HEK293 (cell line): Measurements from ENCODE around the gene PYGO1.

Source experiments
- CTCF ChIA-PET: fragments of 350-600 bp; formaldehyde crosslinking; extraction: SDS; loops from one replicate; lab custom pipeline; 2021; ENCODE audit warnings: antibody characterized with exemption; lab: Yijun Ruan, JAX
- POLR2A ChIA-PET: fragments of 300-600 bp; formaldehyde crosslinking; extraction: SDS; loops from one replicate; lab custom pipeline; 2020; ENCODE audit warnings: antibody characterized with exemption, inconsistent platforms; lab: Yijun Ruan, JAX
- H3K27ac ChIP-seq: fragments of 200-500 bp; sonication (Bioruptor generic); 2 replicates; pipeline ENCODE4 v1.5.1; 2014; ENCODE audit warnings: low read depth, low read length, control low read depth, inconsistent platforms; ENCODE audit errors: extremely low read depth
- H3K36me3 ChIP-seq, 2 experiments: fragments of 200-500 bp in 1 of 2; sonication (Bioruptor generic) in 1 of 2; 1 replicate in 1 of 2; 2 replicates in 1 of 2; pipeline ENCODE4 v1.5.1; 2014 to 2017; ENCODE audit warnings: inconsistent platforms in 2 of 2, low read length in 2 of 2; ENCODE audit not compliant: control insufficient read depth in 2 of 2, insufficient read depth in 1 of 2
- H3K4me1 ChIP-seq: fragments of 200-500 bp; sonication (Bioruptor generic); 2 replicates; pipeline ENCODE4 v1.5.1; 2014; ENCODE audit warnings: mild to moderate bottlenecking, low read length, inconsistent platforms; ENCODE audit not compliant: control insufficient read depth, insufficient read depth
- H3K4me3 ChIP-seq: 2 replicates; pipeline ENCODE4 v1.5.1; 2011; ENCODE audit warnings: low read depth, mild to moderate bottlenecking, control low read depth, low read length, moderate library complexity
- H3K9me3 ChIP-seq: fragments of 200-500 bp; sonication (Bioruptor generic); 2 replicates; pipeline ENCODE4 v1.5.1; 2014; ENCODE audit warnings: low read depth, low read length, inconsistent platforms; ENCODE audit not compliant: control insufficient read depth, insufficient read depth
- BCL11B ChIP-seq: fragments of 450-650 bp; formaldehyde crosslinking; IDR thresholded peaks from 2 replicates; pipeline ENCODE4 v1.5.1; 2016; ENCODE audit warnings: low read depth, missing biosample characterization, missing genetic modification characterization
- FEZF1 ChIP-seq: fragments of 450-650 bp; formaldehyde crosslinking; IDR thresholded peaks from 2 replicates; pipeline ENCODE4 v1.5.1; 2016; ENCODE audit warnings: missing biosample characterization, missing genetic modification characterization
- KLF10 ChIP-seq: fragments of 450-650 bp; IDR thresholded peaks from 2 replicates; pipeline ENCODE4 v1.5.1; 2018; ENCODE audit warnings: missing biosample characterization, mild to moderate bottlenecking, missing genetic modification characterization
- OSR2 ChIP-seq: fragments of 450-650 bp; formaldehyde crosslinking; IDR thresholded peaks from 2 replicates; pipeline ENCODE4 v1.5.1; 2016; ENCODE audit warnings: missing biosample characterization, missing genetic modification characterization
- SP2 ChIP-seq: fragments of 450-650 bp; formaldehyde crosslinking; IDR thresholded peaks from 2 replicates; pipeline ENCODE4 v1.5.1; 2016; ENCODE audit warnings: missing biosample characterization, missing genetic modification characterization
- ZBTB8A ChIP-seq: fragments of 450-650 bp; formaldehyde crosslinking; IDR thresholded peaks from 2 replicates; pipeline ENCODE4 v1.5.1; 2016; ENCODE audit warnings: missing biosample characterization, missing genetic modification characterization
- ZNF112 ChIP-seq: fragments of 450-650 bp; formaldehyde crosslinking; IDR thresholded peaks from 2 replicates; pipeline ENCODE4 v1.5.0; 2017; ENCODE audit warnings: missing biosample characterization, missing genetic modification characterization
- ZNF121 ChIP-seq: fragments of 450-650 bp; formaldehyde crosslinking; IDR thresholded peaks from 2 replicates; pipeline ENCODE4 v1.5.1; 2016; ENCODE audit warnings: missing biosample characterization, missing genetic modification characterization
- ZNF132 ChIP-seq: fragments of 450-650 bp; formaldehyde crosslinking; IDR thresholded peaks from 2 replicates; pipeline ENCODE4 v1.5.1; 2017; ENCODE audit warnings: missing biosample characterization, missing genetic modification characterization, borderline replicate concordance
- ZNF184 ChIP-seq: fragments of 450-650 bp; IDR thresholded peaks from 2 replicates; pipeline ENCODE4 v1.5.1; 2018; ENCODE audit warnings: missing biosample characterization, mild to moderate bottlenecking, missing genetic modification characterization
- ZNF2 ChIP-seq: fragments of 450-650 bp; formaldehyde crosslinking; IDR thresholded peaks from 2 replicates; pipeline ENCODE4 v1.5.1; 2016; ENCODE audit warnings: missing biosample characterization, missing genetic modification characterization
- ZNF223 ChIP-seq: fragments of 450-650 bp; formaldehyde crosslinking; IDR thresholded peaks from 2 replicates; pipeline ENCODE4 v1.5.1; 2016; ENCODE audit warnings: missing biosample characterization, missing genetic modification characterization
- ZNF311 ChIP-seq: fragments of 450-650 bp; formaldehyde crosslinking; IDR thresholded peaks from 2 replicates; pipeline ENCODE4 v1.5.1; 2017; ENCODE audit warnings: missing biosample characterization, missing genetic modification characterization, borderline replicate concordance
- ZNF341 ChIP-seq: fragments of 450-650 bp; formaldehyde crosslinking; IDR thresholded peaks from 2 replicates; pipeline ENCODE4; 2016; ENCODE audit warnings: low read depth, missing biosample characterization, missing genetic modification characterization
- ZNF423 ChIP-seq: fragments of 450-650 bp; formaldehyde crosslinking; IDR thresholded peaks from 2 replicates; pipeline ENCODE4 v1.5.1; 2016; ENCODE audit warnings: missing biosample characterization, missing genetic modification characterization
- ZNF530 ChIP-seq: fragments of 450-650 bp; formaldehyde crosslinking; IDR thresholded peaks from 2 replicates; pipeline ENCODE4 v1.5.1; 2016; ENCODE audit warnings: low read depth, missing biosample characterization, missing genetic modification characterization
- ZNF571 ChIP-seq: fragments of 450-650 bp; formaldehyde crosslinking; IDR thresholded peaks from 2 replicates; pipeline ENCODE4 v1.5.0; 2017; ENCODE audit warnings: missing biosample characterization, missing genetic modification characterization
- ZNF624 ChIP-seq: fragments of 450-650 bp; formaldehyde crosslinking; IDR thresholded peaks from 2 replicates; pipeline ENCODE4 v1.5.1; 2017; ENCODE audit warnings: missing biosample characterization, missing genetic modification characterization
- ZNF664 ChIP-seq: fragments of 450-650 bp; formaldehyde crosslinking; IDR thresholded peaks from 2 replicates; pipeline ENCODE4 v1.5.1; 2016; ENCODE audit warnings: missing biosample characterization, missing genetic modification characterization
- ZNF670 ChIP-seq: fragments of 450-650 bp; formaldehyde crosslinking; IDR thresholded peaks from 2 replicates; pipeline ENCODE4 v1.5.1; 2016; ENCODE audit warnings: missing biosample characterization, missing genetic modification characterization, low read depth
- ZNF701 ChIP-seq: fragments of 450-650 bp; formaldehyde crosslinking; IDR thresholded peaks from 2 replicates; pipeline ENCODE4 v1.5.1; 2016; ENCODE audit warnings: missing biosample characterization, missing genetic modification characterization
- ZSCAN23 ChIP-seq: fragments of 450-650 bp; formaldehyde crosslinking; IDR thresholded peaks from 2 replicates; pipeline ENCODE4 v1.5.1; 2016; ENCODE audit warnings: missing biosample characterization, missing genetic modification characterization
- ZSCAN30 ChIP-seq: fragments of 450-650 bp; IDR thresholded peaks from 2 replicates; pipeline ENCODE4 v1.5.1; 2018; ENCODE audit warnings: missing biosample characterization, mild to moderate bottlenecking, missing genetic modification characterization, moderate library complexity
- TF ChIP-seq, protein P1 (sequence below): fragments of 450-650 bp; formaldehyde crosslinking; IDR thresholded peaks from 2 replicates; pipeline ENCODE4 v1.5.0; 2017; ENCODE audit warnings: missing biosample characterization, missing genetic modification characterization, borderline replicate concordance
- TF ChIP-seq, protein P2 (sequence below): fragments of 450-650 bp; formaldehyde crosslinking; IDR thresholded peaks from 2 replicates; pipeline ENCODE4 v1.5.1; 2016; ENCODE audit warnings: missing biosample characterization, missing genetic modification characterization
- TF ChIP-seq, protein P3 (sequence below): fragments of 450-650 bp; formaldehyde crosslinking; IDR thresholded peaks from 2 replicates; pipeline ENCODE4 v1.5.1; 2016; ENCODE audit warnings: missing biosample characterization, missing genetic modification characterization, borderline replicate concordance

The PYGO1 gene

DNA sequence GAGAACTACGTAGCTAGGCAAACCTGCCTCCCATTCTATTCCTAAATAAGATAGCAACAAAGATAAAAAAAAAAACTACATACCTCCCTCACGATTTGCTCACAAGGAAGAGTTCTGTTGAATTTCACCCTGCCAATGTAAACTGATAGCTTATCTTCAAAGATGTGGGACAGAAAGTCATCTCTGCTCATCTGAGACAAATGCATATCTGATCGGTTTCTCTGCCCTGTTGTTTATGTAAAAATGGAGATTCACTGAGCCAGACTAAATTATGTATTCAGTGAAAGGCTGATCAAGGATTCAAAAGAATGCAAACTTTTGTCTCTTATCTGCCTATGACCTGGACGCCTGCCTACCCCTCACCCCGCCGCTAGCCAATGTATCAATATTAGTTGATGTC, 11.2 kb downstream of the PYGO1 start (continued):
- TF ChIP-seq, protein P1, sequence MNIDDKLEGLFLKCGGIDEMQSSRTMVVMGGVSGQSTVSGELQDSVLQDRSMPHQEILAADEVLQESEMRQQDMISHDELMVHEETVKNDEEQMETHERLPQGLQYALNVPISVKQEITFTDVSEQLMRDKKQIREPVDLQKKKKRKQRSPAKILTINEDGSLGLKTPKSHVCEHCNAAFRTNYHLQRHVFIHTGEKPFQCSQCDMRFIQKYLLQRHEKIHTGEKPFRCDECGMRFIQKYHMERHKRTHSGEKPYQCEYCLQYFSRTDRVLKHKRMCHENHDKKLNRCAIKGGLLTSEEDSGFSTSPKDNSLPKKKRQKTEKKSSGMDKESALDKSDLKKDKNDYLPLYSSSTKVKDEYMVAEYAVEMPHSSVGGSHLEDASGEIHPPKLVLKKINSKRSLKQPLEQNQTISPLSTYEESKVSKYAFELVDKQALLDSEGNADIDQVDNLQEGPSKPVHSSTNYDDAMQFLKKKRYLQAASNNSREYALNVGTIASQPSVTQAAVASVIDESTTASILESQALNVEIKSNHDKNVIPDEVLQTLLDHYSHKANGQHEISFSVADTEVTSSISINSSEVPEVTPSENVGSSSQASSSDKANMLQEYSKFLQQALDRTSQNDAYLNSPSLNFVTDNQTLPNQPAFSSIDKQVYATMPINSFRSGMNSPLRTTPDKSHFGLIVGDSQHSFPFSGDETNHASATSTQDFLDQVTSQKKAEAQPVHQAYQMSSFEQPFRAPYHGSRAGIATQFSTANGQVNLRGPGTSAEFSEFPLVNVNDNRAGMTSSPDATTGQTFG (tag by site-specific recombination): no peak
- TF ChIP-seq ZNF423 (tag by site-specific recombination) (no peak), KLF10 (tag by site-specific recombination) (no peak), ZNF701 (tag by site-specific recombination) (no peak), ZNF184 (no peak), ZNF112 (no peak), ZNF341 (no peak), SP2 (tag by site-specific recombination) (no peak), FEZF1 (no peak), ZNF132 (no peak)

DNA sequence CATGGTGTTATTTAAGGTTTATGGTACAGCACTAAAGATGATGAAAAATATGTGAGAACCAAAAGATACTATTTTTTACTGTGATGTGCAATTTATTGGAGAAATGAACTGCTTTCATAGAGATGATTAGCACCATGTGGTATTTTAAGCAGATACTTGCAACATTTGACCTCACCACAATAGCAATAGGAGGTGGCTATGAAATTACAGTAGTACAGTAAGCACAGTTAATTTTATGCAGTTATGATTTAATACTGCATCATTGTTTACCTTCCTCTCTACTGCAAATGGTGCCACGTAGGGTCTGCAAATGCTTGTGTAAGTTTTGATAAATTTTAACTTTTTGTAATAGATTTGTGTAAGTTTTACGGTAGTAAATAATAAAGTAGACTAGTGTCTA, 14.0 kb downstream of the PYGO1 start:
- H3K9me3 ChIP-seq: no peaks in the 10 kb centered on the region
- H3K4me3 ChIP-seq: no peak overlapping the region
- CTCF ChIA-PET: no interaction called here
- POLR2A ChIA-PET: no interaction called here
- H3K27ac ChIP-seq: no peak overlapping the region
- peaks cover 2% of the 10 kb centered on the region; the same call in 1 of the 2 replicates for H3K4me1 ChIP-seq
- TF ChIP-seq ZNF530 (tag by site-specific recombination): no peak
- no peak for TF ChIP-seq BCL11B
- no peak for TF ChIP-seq ZNF571
- TF ChIP-seq ZNF670: no peak
- no peak for TF ChIP-seq ZNF311 (tag by site-specific recombination)
- TF ChIP-seq ZBTB8A (tag by site-specific recombination): no peak
- TF ChIP-seq ZSCAN23 (tag by site-specific recombination): no peak
- TF ChIP-seq ZNF664: no peak
- TF ChIP-seq ZNF341: no peak
- TF ChIP-seq ZSCAN30 (tag by site-specific recombination): no peak
- no peak for TF ChIP-seq ZNF223 (tag by site-specific recombination)
- TF ChIP-seq FEZF1: no peak
- TF ChIP-seq OSR2: no peak
- TF ChIP-seq ZNF624 (tag by site-specific recombination): no peak
- TF ChIP-seq ZNF121 (tag by site-specific recombination): no peak
- TF ChIP-seq, protein P2, sequence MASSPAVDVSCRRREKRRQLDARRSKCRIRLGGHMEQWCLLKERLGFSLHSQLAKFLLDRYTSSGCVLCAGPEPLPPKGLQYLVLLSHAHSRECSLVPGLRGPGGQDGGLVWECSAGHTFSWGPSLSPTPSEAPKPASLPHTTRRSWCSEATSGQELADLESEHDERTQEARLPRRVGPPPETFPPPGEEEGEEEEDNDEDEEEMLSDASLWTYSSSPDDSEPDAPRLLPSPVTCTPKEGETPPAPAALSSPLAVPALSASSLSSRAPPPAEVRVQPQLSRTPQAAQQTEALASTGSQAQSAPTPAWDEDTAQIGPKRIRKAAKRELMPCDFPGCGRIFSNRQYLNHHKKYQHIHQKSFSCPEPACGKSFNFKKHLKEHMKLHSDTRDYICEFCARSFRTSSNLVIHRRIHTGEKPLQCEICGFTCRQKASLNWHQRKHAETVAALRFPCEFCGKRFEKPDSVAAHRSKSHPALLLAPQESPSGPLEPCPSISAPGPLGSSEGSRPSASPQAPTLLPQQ (tag by site-specific recombination): no peak
- no peak for TF ChIP-seq ZNF2 (tag by site-specific recombination)
- TF ChIP-seq, protein P3, sequence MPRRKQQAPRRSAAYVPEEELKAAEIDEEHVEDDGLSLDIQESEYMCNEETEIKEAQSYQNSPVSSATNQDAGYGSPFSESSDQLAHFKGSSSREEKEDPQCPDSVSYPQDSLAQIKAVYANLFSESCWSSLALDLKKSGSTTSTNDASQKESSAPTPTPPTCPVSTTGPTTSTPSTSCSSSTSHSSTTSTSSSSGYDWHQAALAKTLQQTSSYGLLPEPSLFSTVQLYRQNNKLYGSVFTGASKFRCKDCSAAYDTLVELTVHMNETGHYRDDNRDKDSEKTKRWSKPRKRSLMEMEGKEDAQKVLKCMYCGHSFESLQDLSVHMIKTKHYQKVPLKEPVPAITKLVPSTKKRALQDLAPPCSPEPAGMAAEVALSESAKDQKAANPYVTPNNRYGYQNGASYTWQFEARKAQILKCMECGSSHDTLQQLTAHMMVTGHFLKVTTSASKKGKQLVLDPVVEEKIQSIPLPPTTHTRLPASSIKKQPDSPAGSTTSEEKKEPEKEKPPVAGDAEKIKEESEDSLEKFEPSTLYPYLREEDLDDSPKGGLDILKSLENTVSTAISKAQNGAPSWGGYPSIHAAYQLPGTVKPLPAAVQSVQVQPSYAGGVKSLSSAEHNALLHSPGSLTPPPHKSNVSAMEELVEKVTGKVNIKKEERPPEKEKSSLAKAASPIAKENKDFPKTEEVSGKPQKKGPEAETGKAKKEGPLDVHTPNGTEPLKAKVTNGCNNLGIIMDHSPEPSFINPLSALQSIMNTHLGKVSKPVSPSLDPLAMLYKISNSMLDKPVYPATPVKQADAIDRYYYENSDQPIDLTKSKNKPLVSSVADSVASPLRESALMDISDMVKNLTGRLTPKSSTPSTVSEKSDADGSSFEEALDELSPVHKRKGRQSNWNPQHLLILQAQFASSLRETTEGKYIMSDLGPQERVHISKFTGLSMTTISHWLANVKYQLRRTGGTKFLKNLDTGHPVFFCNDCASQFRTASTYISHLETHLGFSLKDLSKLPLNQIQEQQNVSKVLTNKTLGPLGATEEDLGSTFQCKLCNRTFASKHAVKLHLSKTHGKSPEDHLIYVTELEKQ: no peak
- no peaks in the 10 kb centered on the region for H3K36me3 ChIP-seq
